Measurements from ENCODE around the gene ZNF74.

The ZNF74 gene

GRCh38 chr22:20457506-20458240, 63.7 kb downstream of the ZNF74 start:
- no peaks in the 10 kb centered on the region for H3K9me3 ChIP-seq (ENCODE audit: control insufficient read depth in 1 of 2, low read length in 2 of 2)
- H3K36me3 ChIP-seq (ENCODE audit: control insufficient read depth in 1 of 2, insufficient read depth in 2 of 2, low read length in 2 of 2), result peaks cover 8 to 31% of the 10 kb centered on the region in 2 donors
- no peak overlapping the region for H3K4me3 ChIP-seq (ENCODE audit: low read depth in 1 of 2, low read length in 2 of 2)
- H3K27me3 ChIP-seq (ENCODE audit: low read depth, low read length), result no peaks in the 10 kb centered on the region
- no peaks in the 10 kb centered on the region for H3K4me1 ChIP-seq (ENCODE audit: control insufficient read depth in 1 of 2, insufficient read depth in 2 of 2, low read length in 2 of 2)
- no peak overlapping the region for H3K27ac ChIP-seq (ENCODE audit: low read length)
